HepG2 (cell line): ENCODE results near the gene MYO18A. TPM values are rescaled to one million over a fixed set of nuclear protein-coding genes. Genes with fewer than 3 reads are reported as not detected.

ENCODE experiments used
- ATAC-seq: fragments of 200-7000 bp; cut with Tn5 transposase; 3 replicates; pipeline ENCODE4 v1.9.1; 2020; ENCODE audit warnings: mild to moderate bottlenecking, moderate library complexity
- BruUV-seq: library from RNA; stranded (reverse); fragments of 400-500 nt; replicated peaks from 2 replicates; lab custom pipeline; 2021; lab: Mats Ljungman, UMichigan
- CTCF ChIA-PET: fragments of 300-600 bp; formaldehyde crosslinking; extraction: SDS; loops from one replicate; lab custom pipeline; 2021; ENCODE audit warnings: low total read pairs, inconsistent platforms, low intra/inter-chr PET ratio; lab: Yijun Ruan, JAX
- POLR2A ChIA-PET: fragments of 350-600 bp; sonication (Branson Sonifier 250); formaldehyde crosslinking; loops from one replicate; lab custom pipeline; 2020; ENCODE audit warnings: antibody characterized with exemption, inconsistent platforms; lab: Yijun Ruan, JAX
- DNase-seq: peaks from one replicate; pipeline ENCODE4 v3.0.0-alpha.2; 2015; ENCODE audit warnings: low spot score
- FAIRE-seq: peaks from 3 replicates; lab custom pipeline; 2011; peaks lifted over from hg19 to GRCh38; lab: Jason Lieb, UNC
- H2AFZ ChIP-seq: one replicate; pipeline ENCODE4 v1.6.1; 2011; ENCODE audit warnings: low read length, inconsistent platforms
- H3K27ac ChIP-seq: fragments of 300-600 bp; 3 replicates; pipeline ENCODE4 v1.8.0; 2011; ENCODE audit warnings: mixed run types, mild to moderate bottlenecking, mixed read lengths, low read length, inconsistent platforms; ENCODE audit not compliant: insufficient read depth; ENCODE audit errors: extremely low read length
- H3K27me3 ChIP-seq, 2 experiments: fragments of 200-600 bp in 1 of 2; 2 replicates in 1 of 2; 3 replicates in 1 of 2; pipeline versions ENCODE4 v1.6.0 to v1.8.0; 2011; ENCODE audit warnings: low read length in 2 of 2, mild to moderate bottlenecking in 2 of 2, moderate library complexity in 2 of 2, inconsistent platforms in 1 of 2; ENCODE audit not compliant: insufficient read depth in 2 of 2, control insufficient read depth in 1 of 2
- H3K36me3 ChIP-seq, 2 experiments: fragments of 200-600 bp in 1 of 2; replicated peaks in 1 of 2; 2 replicates in 1 of 2; 3 replicates in 1 of 2; pipeline versions ENCODE4 v1.5.1 to v1.8.0; 2011; ENCODE audit warnings: low read length in 2 of 2, inconsistent platforms in 1 of 2; ENCODE audit not compliant: insufficient read depth in 2 of 2, control insufficient read depth in 1 of 2
- H3K4me1 ChIP-seq: 2 replicates; pipeline ENCODE4 v1.5.1; 2012; ENCODE audit warnings: low read length, inconsistent platforms; ENCODE audit not compliant: insufficient read depth
- H3K4me2 ChIP-seq: 2 replicates; pipeline ENCODE4 v1.6.0; 2011; ENCODE audit warnings: low read depth, low read length, inconsistent platforms
- H3K4me3 ChIP-seq, 3 experiments: fragments of 200-600 bp in 1 of 3; sonication (generic), shearing (Covaris generic) in 1 of 3; replicated peaks in 1 of 3; 2 replicates each; pipeline ENCODE4 v1.5.1; 2011 to 2016; ENCODE audit warnings: low read length in 3 of 3, inconsistent platforms in 2 of 3, low read depth in 2 of 3, mild to moderate bottlenecking in 2 of 3, control low read depth in 1 of 3, mixed read lengths in 1 of 3; ENCODE audit not compliant: insufficient read depth in 1 of 3
- H3K79me2 ChIP-seq: one replicate; pipeline ENCODE4 v1.6.1; 2011; ENCODE audit warnings: low read length, inconsistent platforms; ENCODE audit not compliant: insufficient read depth
- H3K9ac ChIP-seq: 2 replicates; pipeline ENCODE4 v1.6.0; 2011; ENCODE audit warnings: mild to moderate bottlenecking, low read depth, low read length, inconsistent platforms; ENCODE audit not compliant: insufficient read depth
- H3K9me3 ChIP-seq: 2 replicates; pipeline ENCODE4 v1.5.1; 2012; ENCODE audit warnings: mild to moderate bottlenecking, low read length
- H4K20me1 ChIP-seq: 2 replicates; pipeline ENCODE4 v1.6.0; 2011; ENCODE audit warnings: inconsistent platforms, mild to moderate bottlenecking, low read length, moderate library complexity; ENCODE audit not compliant: insufficient read depth
- FOXJ3 ChIP-seq: sonication (generic); formaldehyde crosslinking; IDR thresholded peaks from 2 replicates; pipeline ENCODE4 v1.4.0; 2020; ENCODE audit warnings: missing genetic modification reagents, mild to moderate bottlenecking, borderline replicate concordance
- GFI1 ChIP-seq: sonication (generic); formaldehyde crosslinking; IDR thresholded peaks from 2 replicates; pipeline ENCODE4 v1.5.0; 2020; ENCODE audit warnings: missing genetic modification reagents, mild to moderate bottlenecking, borderline replicate concordance
- ZNF703 ChIP-seq: sonication (generic); formaldehyde crosslinking; IDR thresholded peaks from 2 replicates; pipeline ENCODE4 v1.5.1; 2020; ENCODE audit warnings: missing genetic modification reagents, mild to moderate bottlenecking, moderate library complexity, borderline replicate concordance
- ZNF768 ChIP-seq: sonication (generic); formaldehyde crosslinking; IDR thresholded peaks from 2 replicates; pipeline ENCODE4 v1.4.0; 2020; ENCODE audit warnings: missing genetic modification reagents
- WGBS: methylation state at CpG from one replicate; pipeline ENCODE4 v1.1.6; 2017; ENCODE audit warnings: low lambda C conversion rate; 5-methylcytosine and 5-hydroxymethylcytosine counted together
- in situ Hi-C: cut with HindIII; loops from 2 replicates; pipeline ENCODE4 v1.10.0; 2017; ENCODE audit warnings: low pct_unique_long_range_greater_than_20kb; ENCODE audit not compliant: extremely low pct_ligation_motif_present
- intact Hi-C: fragments of 100-400 bp; cut with micrococcal nuclease; formaldehyde crosslinking; loops from one replicate; pipeline ENCODE4 v1.10.0; 2022; ENCODE audit not compliant: unreplicated experiment
- polyA plus RNA-seq, 8 experiments: library from polyadenylated mRNA; depleted of rRNA in 3 of 8; stranded (reverse) in 7 of 8; unstranded in 1 of 8; fragments of >200 nt; fragmentation: Illumina TruSeq in 4 of 8; extraction: Trizol in 4 of 8; gene quantifications; 2 replicates each; pipeline versions ENCODE4 v1.2.1 to v1.2.3, GENCODE V29; 2011 to 2016; ENCODE audit warnings: low read depth in 4 of 8, missing spikeins in 1 of 8, mixed read lengths in 1 of 8; ENCODE audit not compliant: insufficient read depth in 1 of 8
- total RNA-seq, 5 experiments: library from RNA; depleted of rRNA; stranded (reverse); fragments of >200 nt; fragmentation: Illumina TruSeq; extraction: Trizol; gene quantifications; 2 replicates each; pipeline ENCODE4 v1.2.3, GENCODE V29; 2016; ENCODE audit warnings: low read depth in 1 of 5

The MYO18A gene
- total and polyA plus RNA-seq, 2 of the 13 experiments (the other 11 are each of a cell fraction or from before 2014, with no cell fraction given) = 16.8 to 24.8 TPM

GRCh38 chr17:29214215-29215146, 34.3 kb upstream of the MYO18A start:
- peaks cover 1 to 8% of the 10 kb centered on the region in 2 experiments; a peak in 3 of 5 replicates for H3K27me3 ChIP-seq
- H3K9ac ChIP-seq = no peak overlapping the region
- no peak overlapping the region for H3K4me2 ChIP-seq
- H2AFZ ChIP-seq = no peak overlapping the region
- no peaks in the 10 kb centered on the region for H3K9me3 ChIP-seq
- ATAC-seq = no peak
- FAIRE-seq = no peak
- no peak overlapping the region for H3K4me3 ChIP-seq
- BruUV-seq = no TSS peak
- H3K27ac ChIP-seq = no peak overlapping the region
- in situ Hi-C loops = loop anchor here (5.0 kb wide), 1 partner anchor 67 kb away; no protein-coding TSS in a partner anchor
- intact Hi-C loops = no loop called here
- no peaks in the 10 kb centered on the region for H3K79me2 ChIP-seq
- TF ChIP-seq ZNF768 (peak; percentile 48), ZNF703 (CRISPR knock-in tag) (no peak)
- H4K20me1 ChIP-seq = no peaks in the 10 kb centered on the region
- WGBS = 29% methylated on average over 4 of the region's 8 CpGs
- H3K36me3 ChIP-seq = no peaks in the 10 kb centered on the region
- ChIA-PET CTCF (no interaction called here), POLR2A (no interaction called here)
- H3K4me1 ChIP-seq = peaks cover 16% of the 10 kb centered on the region
- DNase-seq = no peak

GRCh38 chr17:29212681-29213121, 32.5 kb upstream of the MYO18A start:
- CTCF ChIA-PET = no interaction called here
- Histone ChIP-seq H3K9me3 (no peaks in the 10 kb centered on the region), H3K27me3 (peaks cover 1 to 8% of the 10 kb centered on the region in 2 experiments; a peak in 3 of 5 replicates)
- no peak for TF ChIP-seq FOXJ3 (CRISPR knock-in tag)
- TF ChIP-seq GFI1 (CRISPR knock-in tag) = peak; percentile 40; the same call in 1 of the 2 replicates
- TF ChIP-seq, all 625 proteins: peak for 1
- no peaks in the 10 kb centered on the region for H3K36me3 ChIP-seq
- DNase-seq = peak; percentile 20
- H3K4me1 ChIP-seq = peaks cover 11% of the 10 kb centered on the region
- WGBS = 19% methylated on average over 5 of the region's 5 CpGs
- no peak overlapping the region for H2AFZ ChIP-seq
- ATAC-seq = no peak; the same call in 2 of the 3 replicates
- no peaks in the 10 kb centered on the region for H4K20me1 ChIP-seq
- H3K4me3 ChIP-seq = no peak overlapping the region
- H3K27ac ChIP-seq = no peak overlapping the region
- intact Hi-C loops (no loop called here), in situ Hi-C loops (no loop called here)
- BruUV-seq = no TSS peak
- POLR2A ChIA-PET = interaction anchor here (0.5 to 0.9 kb wide), 2 partner anchors 23 to 32 kb away, joined by 3 to 4 read pairs; partner anchors contain the start of gene MYO18A
- H3K79me2 ChIP-seq = no peaks in the 10 kb centered on the region
- H3K9ac ChIP-seq = no peak overlapping the region
- FAIRE-seq = no peak
- H3K4me2 ChIP-seq = no peak overlapping the region; the same call in 1 of the 2 replicates
